Activated naive CD8-positive, alpha-beta T cell treated with anti-CD3 and anti-CD28 coated beads, Interleukin-2, amount 10 ng/mL, durations not matched to agents 7 days and 5 days (primary cell): ENCODE results near the gene GLUL. TPM values are rescaled to one million over a fixed set of nuclear protein-coding genes. Genes with fewer than 3 reads are reported as not detected.

Experiments used
- ATAC-seq: fragments of 150-1000 bp; cut with Tn5 transposase; one replicate; pipeline ENCODE4 v1.10.0; 2021; ENCODE audit warnings: low read depth, moderate library complexity
- POLR2A ChIA-PET: fragments of 350-600 bp; sonication (Branson Sonifier 250); formaldehyde crosslinking; loops from one replicate; lab custom pipeline; 2021; ENCODE audit warnings: antibody characterized with exemption; lab: Charles Lee
- DNase-seq: peaks from one replicate; pipeline ENCODE4 v3.0.0; 2021
- H3K27ac Mint-ChIP-seq: one replicate; pipeline ENCODE4 v1.8.0; 2022; ENCODE audit warnings: mild to moderate bottlenecking, mixed read lengths
- H3K27me3 Mint-ChIP-seq: one replicate; pipeline ENCODE4 v1.8.0; 2022; ENCODE audit warnings: mild to moderate bottlenecking, moderate library complexity, mixed read lengths
- H3K36me3 Mint-ChIP-seq: one replicate; pipeline ENCODE4 v1.8.0; 2021; ENCODE audit warnings: mild to moderate bottlenecking, mixed read lengths
- H3K4me1 Mint-ChIP-seq: one replicate; pipeline ENCODE4 v1.8.0; 2021; ENCODE audit warnings: mixed read lengths
- H3K4me3 Mint-ChIP-seq: one replicate; pipeline ENCODE4 v1.8.0; 2022; ENCODE audit warnings: mild to moderate bottlenecking, moderate library complexity, mixed read lengths
- H3K9me3 Mint-ChIP-seq: one replicate; pipeline ENCODE4 v1.8.0; 2021; ENCODE audit warnings: mixed read lengths
- total RNA-seq, 2 experiments: library from RNA; stranded (reverse); gene quantifications; one replicate each; pipeline ENCODE4 v1.2.3, GENCODE V29; 2021

The GLUL gene
- total RNA-seq, 2 experiments from 2014 or later: 65.8 to 72.8 TPM

DNA sequence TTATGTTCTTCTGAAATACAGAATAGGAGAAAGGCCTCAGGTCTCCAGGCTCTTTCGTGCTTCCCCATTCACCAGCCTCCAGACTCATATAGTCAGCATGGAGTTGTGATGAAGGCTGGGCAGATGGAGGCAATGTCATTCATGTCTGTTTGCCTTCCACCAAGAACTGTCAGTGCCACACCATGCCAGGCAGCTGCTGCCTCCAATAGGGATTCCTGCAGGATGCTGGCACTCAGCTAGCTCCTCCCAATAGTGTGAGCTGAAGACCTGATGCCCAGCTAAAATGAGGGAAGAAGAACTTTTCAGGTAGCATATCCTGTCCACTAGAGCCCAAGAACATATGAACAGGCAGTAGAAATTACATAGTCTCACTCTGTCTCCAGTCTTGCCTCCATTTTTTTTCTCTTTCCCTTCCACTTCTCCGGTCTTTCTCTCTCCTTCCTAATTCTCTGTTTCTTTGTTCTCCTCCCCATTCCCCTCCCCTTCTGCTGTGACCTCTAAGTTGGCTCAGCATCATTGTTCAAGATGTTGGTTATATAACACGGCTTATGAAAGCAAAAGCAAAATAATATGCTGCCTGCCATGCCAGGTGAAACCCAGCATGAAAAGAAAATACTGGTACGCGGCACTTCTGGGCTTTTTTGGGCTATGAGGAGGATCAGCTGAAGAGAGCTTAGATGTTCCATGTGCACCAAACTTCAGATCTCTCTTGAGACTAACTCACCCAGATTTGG lies 17.3 kb downstream of the GLUL start:
- POLR2A ChIA-PET: no interaction called here
- no peaks in the 10 kb centered on the region for H3K36me3 Mint-ChIP-seq
- no peak overlapping the region for H3K27ac Mint-ChIP-seq
- H3K27me3 Mint-ChIP-seq: peaks cover 11% of the 10 kb centered on the region
- no peaks in the 10 kb centered on the region for H3K9me3 Mint-ChIP-seq
- H3K4me3 Mint-ChIP-seq: no peak overlapping the region
- ATAC-seq (no peak), DNase-seq (no peak)
- no peaks in the 10 kb centered on the region for H3K4me1 Mint-ChIP-seq

- Mint-ChIP-seq H3K4me1 (no peaks in the 10 kb centered on the region), H3K9me3 (no peaks in the 10 kb centered on the region), H3K27ac (no peak overlapping the region), H3K4me3 (no peak overlapping the region), H3K36me3 (no peaks in the 10 kb centered on the region), H3K27me3 (peaks cover 18% of the 10 kb centered on the region)
- POLR2A ChIA-PET: no interaction called here
- ATAC-seq (no peak), DNase-seq (no peak)
Observed at GRCh38 chr1:182370532-182370931, 21.1 kb downstream of the GLUL start.

GRCh38 chr1:182368903-182369302 lies 22.7 kb downstream of the GLUL start:
- H3K9me3 Mint-ChIP-seq: no peaks in the 10 kb centered on the region
- peaks cover 14% of the 10 kb centered on the region for H3K27me3 Mint-ChIP-seq
- no peak overlapping the region for H3K27ac Mint-ChIP-seq
- ATAC-seq: no peak
- no peak for DNase-seq
- POLR2A ChIA-PET: no interaction called here
- no peaks in the 10 kb centered on the region for H3K36me3 Mint-ChIP-seq
- H3K4me1 Mint-ChIP-seq: no peaks in the 10 kb centered on the region
- H3K4me3 Mint-ChIP-seq: no peak overlapping the region

GRCh38 chr1:182368358-182368757 lies 23.2 kb downstream of the GLUL start:
- DNase-seq (no peak), ATAC-seq (no peak)
- peaks cover 16% of the 10 kb centered on the region for H3K27me3 Mint-ChIP-seq
- no peaks in the 10 kb centered on the region for H3K4me1 Mint-ChIP-seq
- H3K36me3 Mint-ChIP-seq: no peaks in the 10 kb centered on the region
- H3K9me3 Mint-ChIP-seq: no peaks in the 10 kb centered on the region
- POLR2A ChIA-PET: no interaction called here
- H3K27ac Mint-ChIP-seq: no peak overlapping the region
- no peak overlapping the region for H3K4me3 Mint-ChIP-seq

DNA sequence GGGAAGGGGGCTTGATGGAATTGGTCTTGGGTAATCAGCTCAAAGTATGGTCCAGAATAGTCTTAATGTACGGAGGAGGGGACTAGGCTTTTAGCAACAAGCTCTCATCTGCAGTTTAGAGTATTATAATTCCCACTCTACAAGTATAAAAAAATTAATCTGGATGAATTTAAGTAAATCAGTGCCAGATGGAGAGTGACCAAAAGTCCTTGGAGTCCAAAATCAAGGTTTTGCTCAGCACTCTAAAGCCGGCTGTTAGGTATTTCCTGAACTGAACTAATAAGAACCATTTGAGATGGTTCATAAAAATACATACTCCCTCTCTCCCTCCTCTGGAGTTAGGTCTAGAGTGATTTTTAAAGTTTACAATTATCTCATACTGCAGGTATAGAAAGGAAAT lies 23.7 kb downstream of the GLUL start:
- Mint-ChIP-seq H3K9me3 (no peaks in the 10 kb centered on the region), H3K27me3 (peaks cover 16% of the 10 kb centered on the region), H3K4me1 (no peaks in the 10 kb centered on the region), H3K36me3 (no peaks in the 10 kb centered on the region), H3K27ac (no peak overlapping the region), H3K4me3 (no peak overlapping the region)
- DNase-seq (no peak), ATAC-seq (no peak)
- POLR2A ChIA-PET: no interaction called here

DNA sequence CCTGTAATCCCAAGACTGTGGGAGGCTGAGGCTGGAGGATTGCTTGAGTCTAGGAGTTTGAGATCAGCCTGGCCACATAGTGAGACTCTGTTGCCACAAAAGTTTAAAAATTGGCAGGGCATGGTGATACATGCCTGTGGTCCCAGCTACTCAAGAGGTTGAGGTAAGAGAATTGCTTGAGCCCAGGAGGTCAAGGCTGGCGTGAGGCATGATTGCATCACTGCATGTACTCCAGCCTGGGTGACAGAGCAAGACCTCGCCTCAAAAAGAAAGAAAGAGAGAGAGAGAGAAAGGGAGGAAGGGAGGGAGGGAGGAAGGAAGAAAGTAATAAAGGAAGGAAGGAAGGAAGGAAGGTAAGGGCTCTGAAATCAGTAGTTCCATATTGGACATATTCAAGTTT lies 25.0 kb downstream of the GLUL start:
- peaks cover 11% of the 10 kb centered on the region for H3K27me3 Mint-ChIP-seq
- H3K9me3 Mint-ChIP-seq: no peaks in the 10 kb centered on the region
- no peak overlapping the region for H3K4me3 Mint-ChIP-seq
- no peaks in the 10 kb centered on the region for H3K36me3 Mint-ChIP-seq
- POLR2A ChIA-PET: no interaction called here
- no peak overlapping the region for H3K27ac Mint-ChIP-seq
- no peak for ATAC-seq
- peaks cover 1% of the 10 kb centered on the region for H3K4me1 Mint-ChIP-seq
- DNase-seq: no peak

GRCh38 chr1:182359645-182360044 lies 31.9 kb downstream of the GLUL start:
- Mint-ChIP-seq H3K4me1 (peaks cover 1% of the 10 kb centered on the region), H3K36me3 (no peaks in the 10 kb centered on the region), H3K9me3 (no peaks in the 10 kb centered on the region), H3K27ac (no peak overlapping the region), H3K27me3 (peaks cover 10% of the 10 kb centered on the region), H3K4me3 (no peak overlapping the region)
- DNase-seq (no peak), ATAC-seq (no peak)
- POLR2A ChIA-PET: no interaction called here

DNA sequence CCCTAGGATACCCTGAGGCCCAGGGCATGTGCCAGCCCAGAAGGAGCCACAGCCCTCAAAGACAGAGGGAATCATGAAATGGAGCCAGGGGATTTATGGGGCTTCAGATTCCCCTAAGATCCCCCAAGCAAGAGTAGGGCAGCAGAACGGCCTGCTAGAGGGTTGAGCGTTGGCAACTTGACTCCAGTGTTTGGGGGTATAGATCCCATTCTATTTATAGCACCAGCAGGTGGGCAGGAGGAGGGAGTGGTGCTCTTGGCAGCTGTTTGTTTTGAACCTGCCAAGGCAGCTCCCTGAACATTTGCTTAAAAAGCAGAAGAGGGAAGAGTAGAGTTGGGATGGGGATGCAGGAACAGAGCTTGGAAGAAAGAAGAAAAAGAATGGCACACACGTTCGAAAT lies 33.7 kb downstream of the GLUL start:
- Mint-ChIP-seq H3K27ac (no peak overlapping the region), H3K4me1 (peaks cover 1% of the 10 kb centered on the region), H3K36me3 (no peaks in the 10 kb centered on the region), H3K27me3 (peaks cover 7% of the 10 kb centered on the region), H3K9me3 (no peaks in the 10 kb centered on the region), H3K4me3 (no peak overlapping the region)
- no peak for ATAC-seq
- DNase-seq: no peak
- POLR2A ChIA-PET: no interaction called here

DNA sequence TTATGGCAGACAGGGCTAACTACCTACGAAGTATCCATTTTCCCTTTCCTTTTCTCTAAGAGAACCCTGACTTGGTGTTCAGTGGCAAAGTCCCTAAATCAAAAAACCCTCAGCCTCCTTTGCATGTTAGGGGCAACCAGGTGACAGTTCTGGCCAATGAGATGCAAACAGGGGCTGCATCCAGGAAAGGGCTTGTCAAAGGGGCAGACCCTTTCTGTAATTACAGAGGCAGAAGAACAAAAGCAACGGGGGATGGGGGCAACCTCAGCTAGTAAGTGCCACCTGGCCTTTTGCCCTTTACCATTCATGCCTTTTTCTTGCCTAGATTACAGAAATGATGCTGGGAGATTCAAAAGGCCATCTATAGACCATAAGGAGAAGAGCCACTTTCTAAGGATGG lies 34.4 kb downstream of the GLUL start:
- no peak for ATAC-seq
- no peak for DNase-seq
- POLR2A ChIA-PET: no interaction called here
- no peak overlapping the region for H3K4me3 Mint-ChIP-seq
- no peak overlapping the region for H3K27ac Mint-ChIP-seq
- H3K27me3 Mint-ChIP-seq: peaks cover 7% of the 10 kb centered on the region
- no peaks in the 10 kb centered on the region for H3K9me3 Mint-ChIP-seq
- H3K4me1 Mint-ChIP-seq: peaks cover 1% of the 10 kb centered on the region
- no peaks in the 10 kb centered on the region for H3K36me3 Mint-ChIP-seq

- ATAC-seq: no peak
- Mint-ChIP-seq H3K27ac (no peak overlapping the region), H3K9me3 (no peaks in the 10 kb centered on the region), H3K36me3 (no peaks in the 10 kb centered on the region), H3K4me3 (no peak overlapping the region), H3K27me3 (peaks cover 5% of the 10 kb centered on the region), H3K4me1 (no peaks in the 10 kb centered on the region)
- POLR2A ChIA-PET: no interaction called here
- DNase-seq: no peak
Observed at GRCh38 chr1:182355723-182356098, 35.9 kb downstream of the GLUL start.

DNA sequence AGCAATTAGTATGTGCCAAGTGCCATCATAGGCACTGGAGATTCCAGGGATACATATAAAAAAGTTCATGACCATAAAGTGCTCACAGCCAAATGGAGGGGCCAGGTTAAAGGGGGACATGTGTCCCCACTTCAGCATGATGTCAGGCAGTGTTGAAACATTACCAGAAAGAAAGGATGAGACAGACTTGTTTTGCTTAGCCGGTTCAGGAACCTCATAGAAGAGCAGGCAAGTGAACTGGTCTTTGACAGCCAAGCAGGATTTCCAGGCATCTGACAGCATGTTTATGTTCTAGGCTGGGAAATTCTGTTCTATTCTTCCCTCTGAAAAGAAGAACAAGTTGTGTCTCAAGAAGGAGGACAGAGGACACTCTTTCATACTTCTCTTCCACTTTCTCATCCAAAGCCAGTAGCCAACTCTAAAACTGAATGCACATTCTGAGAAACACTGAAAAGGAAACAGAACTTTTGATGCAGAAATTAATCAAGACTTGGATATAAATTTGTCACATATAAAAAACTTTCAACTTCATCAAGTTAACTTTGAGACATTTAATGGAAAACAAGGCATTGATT lies 39.7 kb downstream of the GLUL start:
- no peak for ATAC-seq
- DNase-seq: no peak
- POLR2A ChIA-PET: no interaction called here
- Mint-ChIP-seq H3K9me3 (no peaks in the 10 kb centered on the region), H3K27ac (no peak overlapping the region), H3K36me3 (no peaks in the 10 kb centered on the region), H3K4me3 (no peak overlapping the region), H3K4me1 (no peaks in the 10 kb centered on the region), H3K27me3 (peaks cover 4% of the 10 kb centered on the region)

GRCh38 chr1:182350839-182351238 lies 40.8 kb downstream of the GLUL start:
- H3K4me1 Mint-ChIP-seq: no peaks in the 10 kb centered on the region
- peaks cover 4% of the 10 kb centered on the region for H3K27me3 Mint-ChIP-seq
- ATAC-seq: no peak
- no peak overlapping the region for H3K4me3 Mint-ChIP-seq
- H3K27ac Mint-ChIP-seq: no peak overlapping the region
- DNase-seq: no peak
- POLR2A ChIA-PET: no interaction called here
- H3K9me3 Mint-ChIP-seq: no peaks in the 10 kb centered on the region
- no peaks in the 10 kb centered on the region for H3K36me3 Mint-ChIP-seq

DNA sequence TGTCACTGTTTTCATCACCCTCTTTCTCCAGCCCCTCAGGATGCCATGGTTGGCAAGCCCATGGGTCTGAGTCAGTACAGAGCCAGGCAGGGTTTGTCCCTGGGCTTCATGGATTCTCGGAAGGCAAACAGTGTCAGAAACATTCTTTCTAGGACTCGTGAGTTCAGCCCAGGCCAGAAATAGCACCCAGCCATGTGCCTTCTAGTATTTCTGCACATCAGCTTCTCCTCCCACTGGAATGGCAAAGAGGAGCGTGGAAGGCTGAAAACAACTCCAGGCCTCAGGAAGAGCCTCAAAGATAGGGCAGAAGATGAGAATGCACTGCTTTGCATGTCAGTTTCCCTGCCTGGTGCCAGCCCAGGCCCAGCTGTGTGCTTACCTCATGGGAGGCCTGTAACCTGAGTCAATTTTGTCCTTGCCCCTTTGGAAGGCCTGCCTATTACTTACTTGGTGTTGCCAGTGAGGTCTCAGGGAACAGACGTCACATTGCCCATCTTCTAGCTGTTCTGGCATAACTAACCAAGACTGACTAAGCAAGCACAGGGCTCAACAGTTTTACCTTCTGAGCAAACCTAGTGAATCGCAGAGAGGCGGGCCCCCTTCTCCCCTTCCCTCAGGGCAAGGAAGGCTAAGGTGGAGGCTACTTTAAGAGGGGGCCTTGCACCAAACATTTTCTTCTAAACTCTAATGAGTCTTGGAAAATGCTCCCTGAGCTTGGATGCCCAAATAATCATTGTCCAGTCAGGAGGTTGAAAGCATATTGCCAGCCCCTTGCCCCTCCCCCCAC lies 42.4 kb downstream of the GLUL start:
- Mint-ChIP-seq H3K4me3 (no peak overlapping the region), H3K36me3 (no peaks in the 10 kb centered on the region), H3K27ac (no peak overlapping the region), H3K9me3 (no peaks in the 10 kb centered on the region), H3K4me1 (no peaks in the 10 kb centered on the region), H3K27me3 (no peaks in the 10 kb centered on the region)
- POLR2A ChIA-PET: no interaction called here
- ATAC-seq (no peak), DNase-seq (no peak)

- POLR2A ChIA-PET: no interaction called here
- no peak for DNase-seq
- Mint-ChIP-seq H3K9me3 (no peaks in the 10 kb centered on the region), H3K4me3 (no peak overlapping the region), H3K36me3 (no peaks in the 10 kb centered on the region), H3K27ac (no peak overlapping the region), H3K4me1 (no peaks in the 10 kb centered on the region), H3K27me3 (no peaks in the 10 kb centered on the region)
- no peak for ATAC-seq
Observed at GRCh38 chr1:182347019-182347418, 44.6 kb downstream of the GLUL start.
